ENCODE data around the gene ASMTL.

DNA sequence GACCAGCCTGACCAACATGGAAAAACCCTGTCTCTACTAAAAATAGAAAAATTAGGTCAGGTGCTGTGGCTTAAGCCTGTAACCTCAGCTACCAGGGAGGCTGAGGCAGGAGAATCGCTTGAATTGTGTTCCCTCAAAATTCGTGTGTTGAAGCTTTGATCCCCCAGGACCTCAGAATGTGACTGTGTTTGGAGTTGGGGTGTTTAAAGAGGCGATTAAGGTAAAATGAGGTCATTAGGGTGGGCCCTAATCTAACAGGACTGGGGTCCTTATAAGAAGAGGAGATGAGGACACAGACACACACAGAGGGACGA lies 84.4 kb downstream of the ASMTL start:
- TF ChIP-seq ZNF70 (CRISPR knock-in tag; IDR thresholded peaks at IDR 0.05) (no peak), SNAI2 (CRISPR knock-in tag; IDR thresholded peaks at IDR 0.05) (no peak), RARB (CRISPR knock-in tag; IDR thresholded peaks at IDR 0.05) (no peak), CSDC2 (CRISPR knock-in tag; IDR thresholded peaks at IDR 0.05) (no peak)
